Testis (tissue), 2 donors: Measurements from ENCODE around the gene RERE.

ENCODE experiments used
- CTCF ChIP-seq, 3 experiments: fragments of 450-650 bp in 2 of 3; fragments of 200-600 bp in 1 of 3; sonication (generic) in 1 of 3; IDR thresholded peaks; one replicate each; pipeline ENCODE4 v1.5.1; 2016 to 2019; ENCODE audit warnings: antibody characterized with exemption in 3 of 3, mild to moderate bottlenecking in 2 of 3, moderate library complexity in 1 of 3
- POLR2A ChIP-seq: fragments of 450-650 bp; IDR thresholded peaks from one replicate; pipeline ENCODE4 v1.6.1; 2017; ENCODE audit warnings: antibody characterized with exemption, mild to moderate bottlenecking, moderate library complexity

- TF ChIP-seq CTCF (IDR thresholded peaks at IDR 0.05) (no peak), POLR2A (no peak)
These were observed 488.0 kb downstream of the RERE start for GRCh38 chr1:8329439-8329838.
